GM23338 (cell line): ENCODE measurements around the gene TCF3.

ENCODE experiments used
- CREB1 ChIP-seq: fragments of 250-450 bp; sonication (Bioruptor Pico); IDR thresholded peaks from 2 replicates; pipeline ENCODE4 v1.5.0; 2020; ENCODE audit warnings: low read depth, mild to moderate bottlenecking, moderate library complexity
- CTCF ChIP-seq, 2 experiments: fragments of 200-600 bp in 1 of 2; sonication (generic) in 1 of 2; conservative IDR thresholded peaks; 2 replicates each; pipeline versions ENCODE4 v1.5.1 to v1.6.1; 2016 to 2017; ENCODE audit warnings: antibody characterized with exemption in 2 of 2, low read depth in 2 of 2, mild to moderate bottlenecking in 2 of 2, moderate library complexity in 1 of 2
- ETS1 ChIP-seq: IDR thresholded peaks from 2 replicates; pipeline ENCODE4 v1.6.1; 2016; ENCODE audit warnings: antibody characterized with exemption
- EZH2 ChIP-seq: fragments of 200-600 bp; sonication (generic); IDR thresholded peaks from one replicate; pipeline ENCODE4 v1.8.0; 2017; ENCODE audit warnings: antibody characterized with exemption, mild to moderate bottlenecking, low read depth; ENCODE audit not compliant: unreplicated experiment
- EZH2phosphoT487 ChIP-seq: fragments of 200-600 bp; sonication (generic); IDR thresholded peaks from one replicate; pipeline ENCODE4 v1.8.1; 2018; ENCODE audit warnings: antibody characterized with exemption; ENCODE audit not compliant: unreplicated experiment
- JUNB ChIP-seq: IDR thresholded peaks from one replicate; pipeline ENCODE4 v1.6.1; 2016; ENCODE audit warnings: antibody characterized with exemption; ENCODE audit not compliant: unreplicated experiment
- NANOG ChIP-seq: IDR thresholded peaks from 2 replicates; pipeline ENCODE4 v1.6.1; 2016; ENCODE audit warnings: antibody characterized with exemption, borderline replicate concordance
- POLR2AphosphoS5 ChIP-seq: IDR thresholded peaks from 2 replicates; pipeline ENCODE4 v1.6.1; 2016; ENCODE audit warnings: antibody characterized with exemption, low read depth
- REST ChIP-seq: IDR thresholded peaks from one replicate; pipeline ENCODE4 v1.6.1; 2018; ENCODE audit warnings: antibody characterized with exemption; ENCODE audit not compliant: unreplicated experiment
- ZNF331 ChIP-seq: fragments of 250-450 bp; sonication (Bioruptor Pico); IDR thresholded peaks from 2 replicates; pipeline ENCODE4 v1.5.0; 2020; ENCODE audit warnings: low read depth, mild to moderate bottlenecking, moderate library complexity
- ZNF462 ChIP-seq: fragments of 250-450 bp; sonication (Bioruptor Pico); IDR thresholded peaks from 2 replicates; pipeline ENCODE4 v1.5.0; 2020; ENCODE audit warnings: mild to moderate bottlenecking, moderate library complexity

GRCh38 chr19:1590641-1591397 lies 61.6 kb downstream of the TCF3 start:
- TF ChIP-seq CTCF (conservative IDR thresholded peaks at IDR 0.05; ENCODE audit: low read depth in 2 of 2): peak; percentile 31 to 46
- no peak for TF ChIP-seq EZH2phosphoT487
- TF ChIP-seq ZNF331 (CRISPR knock-in tag): no peak
- peak; percentile 39; the same call in 1 of the 2 replicates for TF ChIP-seq POLR2AphosphoS5
- no peak for TF ChIP-seq ETS1
- TF ChIP-seq EZH2: no peak
- TF ChIP-seq REST: no peak
- no peak for TF ChIP-seq CREB1 (CRISPR knock-in tag)
- TF ChIP-seq NANOG: no peak
- TF ChIP-seq JUNB: no peak
- no peak for TF ChIP-seq ZNF462 (CRISPR knock-in tag)
